ENCODE results near the gene P2RY11.

Gene P2RY11

GRCh38 chr19:10141973-10142372, 30.5 kb downstream of the P2RY11 start:
- FAIRE-seq: no peak

DNA sequence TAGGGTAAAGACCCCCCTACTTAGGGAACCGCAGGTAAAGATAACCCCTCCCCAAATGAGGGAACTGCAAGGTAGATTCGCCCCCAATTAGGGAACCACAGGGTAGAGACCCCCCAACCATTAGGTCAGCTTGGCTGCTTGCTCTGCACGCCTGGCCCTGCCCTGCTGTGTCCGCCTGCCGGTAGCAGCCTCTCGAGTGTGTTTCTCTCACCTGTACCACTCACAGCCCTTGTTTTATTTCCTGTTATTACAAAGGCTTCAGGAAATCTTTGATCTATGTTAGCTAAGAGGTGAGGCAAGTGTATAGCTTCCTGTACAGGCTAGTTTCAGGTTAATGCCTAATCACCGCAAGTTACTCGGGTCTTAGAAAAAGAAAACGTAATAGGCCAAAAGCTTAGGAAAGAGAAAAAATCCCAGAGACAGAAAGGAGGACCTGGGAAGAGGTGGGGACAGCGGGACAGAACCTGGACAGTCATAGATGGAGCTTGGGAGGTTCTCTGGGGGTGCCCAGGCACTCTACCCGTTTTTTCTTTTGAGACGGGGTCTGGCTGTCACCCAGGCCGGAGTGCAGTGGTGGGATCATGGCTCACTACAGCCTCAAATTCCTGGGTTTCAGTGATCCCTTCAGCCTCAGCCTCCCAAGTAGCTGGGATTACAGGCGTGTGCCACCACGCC, 31.3 kb downstream of the P2RY11 start:
- no peak for FAIRE-seq

DNA sequence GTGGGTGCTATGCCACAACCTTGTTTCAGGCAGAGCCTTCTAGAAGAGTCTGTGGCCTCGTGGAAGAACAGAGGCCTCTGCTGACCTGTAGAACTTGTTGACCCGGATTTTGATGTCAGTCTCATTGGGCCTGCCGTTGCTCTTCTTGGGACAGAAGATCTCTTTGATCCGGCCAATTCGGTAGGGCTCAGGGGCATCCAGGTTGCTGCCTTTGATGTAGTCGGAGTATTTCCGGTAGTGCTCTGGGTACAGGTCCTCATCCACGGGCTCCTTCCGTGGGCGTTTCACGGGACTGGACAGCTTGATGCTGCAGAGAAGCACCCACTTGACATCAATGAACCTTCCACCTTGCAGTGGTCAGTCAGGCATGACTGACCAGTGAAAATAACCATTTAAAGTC, 32.2 kb downstream of the P2RY11 start:
- no peak for FAIRE-seq

- FAIRE-seq: no peak
These were observed 32.9 kb downstream of the P2RY11 start for GRCh38 chr19:10144361-10144760.

- FAIRE-seq: no peak
These were observed 33.5 kb downstream of the P2RY11 start for GRCh38 chr19:10145031-10145430.

GRCh38 chr19:10146142-10146541, 34.6 kb downstream of the P2RY11 start:
- FAIRE-seq: no peak

GRCh38 chr19:10149427-10149826, 37.9 kb downstream of the P2RY11 start:
- FAIRE-seq: no peak

- FAIRE-seq: no peak
These were observed 40.0 kb downstream of the P2RY11 start for GRCh38 chr19:10151521-10151920.

GRCh38 chr19:10152100-10152499, 40.6 kb downstream of the P2RY11 start:
- FAIRE-seq: no peak

DNA sequence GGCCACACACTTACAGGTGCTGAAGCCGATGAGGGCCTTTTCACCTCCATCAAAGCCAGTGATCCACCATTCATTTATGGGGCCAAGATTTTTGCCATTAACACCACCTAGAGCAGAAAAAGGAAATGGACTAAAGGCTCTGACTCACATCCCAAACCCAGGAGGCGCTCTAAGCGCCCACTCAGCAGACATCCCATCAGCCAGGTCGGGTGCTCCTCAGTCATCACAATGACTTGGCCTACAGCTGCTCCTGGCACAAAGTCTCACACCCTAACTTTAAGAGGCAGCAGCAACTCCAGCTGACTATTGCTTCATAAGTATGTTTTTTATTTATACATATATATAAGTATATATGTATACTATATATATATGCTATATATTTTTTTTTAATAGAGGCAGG, 44.3 kb downstream of the P2RY11 start:
- FAIRE-seq: no peak

- FAIRE-seq: no peak
These were observed 46.6 kb downstream of the P2RY11 start for GRCh38 chr19:10158071-10158470.

DNA sequence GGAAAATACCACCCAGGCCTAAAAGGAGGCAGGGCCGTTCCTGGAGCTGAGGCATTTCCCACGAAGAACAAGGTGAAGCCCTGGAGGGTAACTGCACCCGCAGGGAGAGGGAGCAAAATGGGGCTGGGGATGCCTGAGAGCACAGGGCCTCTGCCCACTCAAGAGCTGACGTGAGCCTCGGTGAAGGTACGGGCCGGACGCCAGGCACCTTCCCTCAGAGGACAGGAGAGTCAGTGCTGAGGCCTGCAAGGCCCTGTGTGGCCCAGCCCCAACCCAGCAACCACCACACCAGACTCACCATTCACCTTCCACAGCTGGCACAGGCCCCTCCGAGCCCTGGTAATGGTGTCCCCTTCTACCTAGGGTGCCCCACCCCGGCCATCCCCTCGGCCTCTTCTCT, 47.0 kb downstream of the P2RY11 start:
- no peak for FAIRE-seq

DNA sequence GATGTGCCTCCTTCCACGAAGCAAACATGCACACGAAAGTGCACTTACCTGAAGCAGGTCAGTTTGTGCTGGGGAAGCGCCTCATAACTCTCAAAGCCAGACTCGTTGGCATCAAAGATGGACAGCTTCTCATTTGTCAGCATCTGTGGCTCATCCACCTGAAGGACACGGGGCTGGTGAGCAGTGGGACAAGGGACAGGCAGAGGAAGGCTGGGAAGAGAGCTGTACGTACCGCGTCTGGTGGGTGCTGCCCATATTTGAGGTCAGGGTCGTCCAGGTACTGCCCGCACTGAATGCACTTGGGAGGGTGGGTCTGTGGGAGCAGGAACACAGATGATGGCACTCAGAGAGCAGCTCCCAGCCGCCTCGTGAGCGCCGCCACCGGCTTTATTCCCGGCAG, 48.1 kb downstream of the P2RY11 start:
- no peak for FAIRE-seq

GRCh38 chr19:10163536-10163935, 52.0 kb downstream of the P2RY11 start:
- FAIRE-seq: no peak

Measured in islet of Langerhans (tissue), 1 donor.